Activated CD4-positive, CD25-positive, alpha-beta regulatory T cell treated with anti-CD3 and anti-CD28 coated beads, Interleukin-2, amount 50 U/mL, for 24 hours (primary cell): ENCODE results near the gene PTPMT1.

Experiments used
- ATAC-seq, 2 donors: fragments of 150-1000 bp; cut with Tn5 transposase; one replicate each; pipeline ENCODE4 v1.10.0; 2021; ENCODE audit warnings: mild to moderate bottlenecking in 1 of 2, moderate library complexity in 1 of 2

Gene PTPMT1

DNA sequence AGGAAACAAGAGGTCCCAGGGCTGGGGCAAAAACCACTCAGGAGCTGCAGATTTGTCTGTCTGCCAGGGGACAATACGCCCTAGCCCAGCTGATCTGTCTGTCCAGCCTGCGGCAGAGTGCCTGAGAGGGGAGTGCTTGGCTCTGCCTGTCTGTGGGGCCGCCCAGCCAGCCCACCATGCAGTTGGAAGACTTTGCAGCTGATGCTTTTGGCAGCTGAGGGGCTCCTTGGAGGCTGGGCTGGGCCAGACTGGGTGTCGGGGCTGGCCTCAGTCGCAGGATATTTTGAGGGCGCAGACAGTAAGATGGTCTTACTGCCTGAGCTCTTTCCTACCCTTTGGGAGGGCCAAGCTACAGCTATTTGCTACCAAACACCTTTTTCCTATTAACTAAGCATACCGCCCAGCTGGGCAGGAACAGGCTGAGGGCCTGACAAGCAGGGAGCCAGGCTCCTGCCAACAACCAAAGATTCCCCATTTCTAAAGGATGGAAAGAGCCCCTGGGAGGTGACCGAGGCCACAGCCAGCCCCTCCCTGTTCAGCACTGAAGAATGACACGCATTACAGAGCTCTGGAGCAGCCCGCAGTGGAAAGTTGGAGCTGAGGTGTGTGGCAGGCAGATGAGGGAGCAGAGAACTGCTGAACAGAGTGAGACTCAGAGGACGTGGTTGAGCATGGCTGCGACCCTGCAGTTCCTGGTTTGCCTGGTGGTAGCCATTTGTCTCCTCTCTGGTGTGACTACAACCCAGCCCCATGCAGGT, 20.9 kb downstream of the PTPMT1 start, which contains the start of gene FAM180B:
Gene FAM180B (plus strand): TSS at position 581 of the 758 bp plus-strand sequence. CDS start 91 bp downstream, at position 672.
- ATAC-seq: no peak

DNA sequence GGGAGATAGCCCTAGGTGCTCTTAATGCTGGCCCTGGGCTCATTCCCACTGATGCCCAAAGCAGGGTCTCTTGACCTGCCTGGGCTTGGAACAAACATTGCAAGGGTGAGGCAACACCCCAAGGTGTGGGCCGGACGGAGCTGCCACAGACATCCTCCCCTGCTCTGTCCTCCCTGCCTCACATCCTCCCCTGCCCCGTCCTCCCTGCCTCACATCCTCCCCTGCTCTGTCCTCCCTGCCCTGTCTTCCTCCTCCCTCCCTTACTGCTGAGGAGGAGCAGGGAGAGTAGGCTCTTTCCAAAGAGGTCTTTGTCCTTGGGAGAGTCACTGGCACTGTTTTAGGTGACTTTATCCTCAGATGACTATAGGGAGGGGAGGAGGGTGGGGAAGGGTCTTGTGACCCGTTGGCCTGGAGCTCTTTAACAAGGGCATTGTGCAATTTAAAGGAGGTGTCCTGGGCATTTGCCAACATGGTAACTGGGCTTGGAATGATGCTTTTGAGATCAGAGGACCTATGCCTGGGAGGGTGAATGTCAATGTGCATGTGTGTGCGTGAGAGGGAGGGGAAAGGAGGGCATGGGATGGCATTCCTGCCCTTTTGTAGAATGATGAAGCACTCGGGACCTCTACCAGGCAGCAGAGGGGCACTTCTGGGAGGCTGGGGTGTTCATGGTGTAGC, 21.8 kb downstream of the PTPMT1 start:
- ATAC-seq: no peak

DNA sequence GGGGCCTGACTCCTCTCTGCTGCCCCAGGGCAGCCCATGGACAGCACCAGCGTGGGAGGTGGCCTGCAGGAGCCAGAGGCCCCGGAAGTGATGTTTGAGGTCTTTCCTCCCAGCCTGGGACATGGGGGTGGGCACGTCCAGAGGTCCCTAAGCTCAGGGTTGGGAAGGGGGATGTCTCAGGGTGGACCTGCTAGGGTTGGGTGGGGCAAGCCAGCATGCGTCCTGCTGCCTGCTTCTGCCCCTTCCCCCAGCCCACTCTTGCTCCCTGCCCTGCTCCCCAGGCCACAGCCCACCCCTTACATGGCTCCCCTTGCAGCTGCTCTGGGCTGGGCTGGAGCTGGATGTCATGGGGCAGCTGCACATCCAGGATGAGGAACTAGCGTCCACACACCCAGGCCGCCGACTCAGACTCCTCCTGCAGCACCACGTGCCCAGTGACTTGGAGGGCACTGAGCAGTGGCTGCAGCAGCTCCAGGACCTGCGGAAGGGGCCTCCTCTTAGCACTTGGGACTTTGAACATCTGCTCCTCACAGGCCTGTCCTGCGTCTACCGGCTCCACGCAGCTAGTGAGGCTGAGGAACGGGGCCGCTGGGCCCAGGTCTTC, 22.4 kb downstream of the PTPMT1 start:
- ATAC-seq: no peak

DNA sequence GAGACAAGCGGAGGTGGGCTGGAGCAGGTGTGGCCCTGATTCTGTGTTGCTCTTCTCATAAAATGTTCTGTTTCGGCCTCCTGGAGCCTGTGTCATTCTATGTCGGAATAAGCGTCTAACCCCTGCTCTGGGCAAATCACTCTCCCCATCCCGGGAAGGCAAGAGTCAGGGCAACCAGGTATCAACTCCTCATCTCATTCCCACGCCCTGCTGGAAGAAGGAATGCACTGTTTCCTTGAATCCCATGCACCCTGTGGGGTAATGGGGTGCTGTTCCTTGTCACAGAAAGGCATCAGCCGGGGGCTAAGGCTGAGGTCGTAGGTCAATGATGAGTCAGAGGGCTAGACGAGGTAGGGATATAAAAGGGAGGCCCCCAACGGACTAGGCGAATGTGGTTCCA, 23.7 kb downstream of the PTPMT1 start:
- no peak for ATAC-seq

DNA sequence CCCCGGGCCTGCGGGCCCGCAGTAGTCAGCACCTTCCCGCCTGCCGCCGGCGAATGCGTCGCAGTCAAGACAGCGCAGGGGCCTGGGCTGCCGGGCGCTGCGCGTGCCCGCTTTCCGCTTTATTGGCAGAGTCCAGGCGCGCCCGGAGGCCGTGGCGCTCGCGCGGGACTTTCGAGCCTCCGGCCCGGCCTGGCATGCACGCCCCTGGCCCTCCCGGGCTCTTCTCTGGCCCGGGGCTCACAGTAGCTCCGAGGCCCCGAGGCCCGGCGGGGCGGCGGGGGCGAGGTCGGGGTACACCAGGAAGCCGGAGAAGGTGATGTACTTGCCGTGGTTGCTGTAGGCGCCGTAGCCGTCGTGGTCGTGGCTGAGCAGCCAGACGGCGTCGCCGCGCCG, 24.2 kb downstream of the PTPMT1 start:
- ATAC-seq: no peak

DNA sequence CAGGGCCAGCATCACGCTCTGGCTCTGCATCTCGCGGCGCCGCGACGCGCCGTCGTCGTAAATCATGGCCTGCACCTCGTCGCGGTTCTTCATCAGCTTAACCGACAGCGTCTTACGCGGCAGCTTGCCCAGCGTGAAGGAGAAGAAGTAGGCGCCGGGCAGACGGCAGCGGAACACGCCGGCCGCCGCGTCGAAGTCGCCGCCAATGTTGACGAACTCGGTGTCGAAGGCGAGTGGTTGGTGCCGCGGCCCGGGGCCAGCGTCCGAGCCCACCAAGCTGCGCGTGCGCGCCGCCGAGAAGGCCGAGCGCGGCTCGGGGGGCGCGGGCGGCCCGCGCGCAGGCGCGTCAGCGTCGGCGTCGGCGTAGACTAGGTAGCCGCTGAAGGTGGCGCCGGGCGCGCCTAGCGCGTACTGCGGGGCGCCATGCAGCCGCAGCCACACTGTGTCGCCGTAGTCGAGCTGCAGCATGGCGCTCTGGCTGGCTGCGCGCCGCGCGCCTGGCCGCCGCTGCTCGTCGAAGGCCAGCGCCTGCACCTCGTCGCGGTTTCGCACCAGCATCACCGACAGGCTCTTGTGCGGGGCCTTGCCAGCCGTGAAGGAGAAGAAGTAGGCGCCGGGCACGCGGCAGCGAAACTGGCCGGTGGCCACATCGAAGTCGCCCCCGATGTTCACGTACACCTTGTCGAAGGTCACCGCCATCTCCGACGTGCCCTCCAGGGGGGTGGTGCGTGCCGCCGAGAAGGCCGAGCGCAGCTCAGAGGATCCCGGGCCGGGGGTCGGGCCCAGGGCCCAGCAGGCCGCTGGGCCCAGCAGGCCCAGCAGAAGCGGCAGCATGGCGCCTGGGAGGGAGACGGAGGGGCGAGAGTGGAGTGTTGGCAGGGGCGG, 24.8 kb downstream of the PTPMT1 start:
- no peak for ATAC-seq

DNA sequence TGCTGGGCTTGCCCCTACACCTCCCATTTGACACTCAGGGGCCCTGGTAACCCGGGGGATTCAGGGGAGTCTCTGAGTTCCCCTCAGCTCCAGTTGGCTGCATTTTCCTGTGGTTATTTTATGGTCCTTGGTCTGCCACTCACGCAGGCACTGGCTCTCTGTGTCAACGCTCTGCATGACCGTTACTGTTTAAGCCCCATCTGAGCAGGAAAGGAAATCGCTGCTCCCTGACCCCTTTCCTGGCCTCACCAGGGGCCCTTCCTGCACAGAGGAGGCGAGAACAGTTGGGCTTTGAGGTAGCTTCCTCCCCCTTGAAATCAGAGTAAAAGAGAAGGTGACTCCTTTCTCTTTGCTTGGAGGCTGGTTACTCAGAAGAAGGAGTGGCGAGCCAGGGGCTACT, 26.4 kb downstream of the PTPMT1 start:
- no peak for ATAC-seq

DNA sequence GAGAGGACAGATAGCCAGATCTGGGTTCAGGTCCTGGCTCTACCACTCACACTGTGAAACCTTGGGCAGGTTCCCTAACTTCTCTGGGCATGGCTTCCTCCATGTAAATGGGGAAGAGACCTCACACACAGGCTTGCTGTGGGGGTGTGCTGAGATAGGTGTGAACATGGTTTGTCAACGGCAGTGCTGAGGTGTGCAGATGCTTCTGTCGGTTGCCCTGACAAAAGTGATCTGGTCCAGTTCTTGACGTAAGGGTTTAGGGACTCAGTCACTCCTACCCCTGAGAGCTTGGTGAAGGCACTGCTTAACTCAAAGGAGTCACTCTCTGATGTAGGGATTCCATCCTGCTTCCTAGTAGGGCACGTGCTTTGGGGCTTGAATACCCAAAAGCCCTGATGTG, 26.9 kb downstream of the PTPMT1 start:
- ATAC-seq: no peak

DNA sequence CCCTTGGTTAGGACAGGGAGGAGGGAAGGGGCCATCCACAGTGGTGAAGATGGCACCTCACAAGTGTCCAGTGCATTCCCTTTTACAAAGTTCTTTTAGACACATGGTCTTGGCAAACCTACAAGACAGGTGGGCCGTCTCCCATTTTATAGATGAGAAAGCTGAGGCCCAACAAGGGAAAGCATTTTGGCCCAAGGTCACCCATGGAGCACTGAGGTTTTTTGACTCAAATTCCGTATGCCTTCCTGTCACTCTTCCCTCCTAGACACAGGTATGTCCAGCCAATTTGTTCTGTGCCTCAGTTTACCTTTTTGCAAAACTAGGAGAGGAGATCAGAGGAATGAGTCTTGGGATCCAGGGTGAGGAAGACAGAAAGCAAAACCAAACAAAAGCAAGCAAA, 27.6 kb downstream of the PTPMT1 start:
- ATAC-seq: no peak

DNA sequence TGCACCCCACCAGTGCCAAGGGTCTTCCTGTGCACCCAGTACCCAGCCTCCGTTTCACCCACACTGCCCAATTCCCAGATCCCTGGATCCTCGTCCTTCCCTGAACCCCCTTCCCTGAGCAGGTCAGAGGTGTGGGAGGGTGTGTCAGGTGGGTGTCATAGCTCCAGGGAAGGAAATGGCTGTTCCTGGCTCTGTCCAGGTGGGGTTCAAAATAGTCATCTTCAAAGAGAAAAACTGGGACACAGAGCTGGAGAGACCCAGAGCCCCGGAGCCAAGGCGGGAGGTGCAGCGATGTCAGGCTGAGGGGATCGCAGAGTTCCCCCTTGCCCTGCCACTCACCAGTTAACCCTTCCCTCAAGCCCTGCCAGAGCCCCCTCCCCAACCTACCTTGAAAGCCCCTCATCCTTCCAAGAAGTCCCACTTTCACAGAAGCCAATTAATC, 28.1 kb downstream of the PTPMT1 start:
- no peak for ATAC-seq

DNA sequence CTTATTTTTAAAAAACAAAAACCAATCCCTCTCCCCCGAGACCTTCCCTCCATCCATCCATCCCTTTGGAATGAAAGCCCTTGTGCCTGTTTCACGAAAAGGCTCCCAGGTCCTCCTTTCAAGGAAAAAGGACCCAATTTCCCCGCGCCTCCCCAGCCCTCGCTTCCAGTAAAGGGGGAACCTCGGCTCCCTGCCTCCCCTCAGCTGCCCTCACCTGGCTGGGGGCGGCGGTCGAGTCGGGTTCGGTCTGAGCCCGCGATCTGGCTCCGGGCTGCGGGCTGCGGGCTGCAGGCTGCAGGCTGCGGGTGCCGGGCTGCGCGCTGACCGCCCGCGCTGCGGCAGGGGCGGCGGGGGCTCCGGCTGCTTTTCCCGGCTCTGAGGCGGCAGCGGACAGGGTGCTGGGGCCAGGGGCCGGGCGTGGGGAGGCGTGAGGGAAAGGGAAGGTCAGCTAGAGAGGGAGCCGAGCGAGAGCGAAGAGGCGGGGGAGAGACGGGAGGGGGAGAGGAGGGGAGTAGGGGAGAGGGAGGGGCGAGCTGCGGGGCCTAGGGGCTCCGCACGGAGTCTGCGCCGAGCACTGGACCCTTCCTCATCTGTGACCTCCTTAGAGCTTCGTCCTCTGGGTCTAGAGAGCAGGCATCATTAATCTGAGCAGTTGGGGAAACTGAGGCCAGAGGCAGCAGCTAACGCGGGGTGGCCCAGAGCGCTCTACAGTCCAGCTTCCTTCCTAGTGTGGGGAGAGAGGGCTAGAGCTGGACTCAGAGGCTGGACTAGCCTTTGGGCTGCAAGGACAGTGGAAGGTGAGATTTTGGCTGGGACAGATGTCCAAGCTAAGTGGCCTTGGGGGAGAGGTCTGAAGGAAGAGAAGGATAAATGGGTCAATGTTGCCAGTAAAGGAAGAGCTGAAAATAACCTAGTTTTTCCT, 28.8 kb downstream of the PTPMT1 start, which contains the start of gene C1QTNF4:
Gene C1QTNF4 (minus strand): TSS at position 478 of the 922 bp plus-strand sequence. CDS start 3,601 bp downstream, outside the sequence.
- ATAC-seq: no peak

DNA sequence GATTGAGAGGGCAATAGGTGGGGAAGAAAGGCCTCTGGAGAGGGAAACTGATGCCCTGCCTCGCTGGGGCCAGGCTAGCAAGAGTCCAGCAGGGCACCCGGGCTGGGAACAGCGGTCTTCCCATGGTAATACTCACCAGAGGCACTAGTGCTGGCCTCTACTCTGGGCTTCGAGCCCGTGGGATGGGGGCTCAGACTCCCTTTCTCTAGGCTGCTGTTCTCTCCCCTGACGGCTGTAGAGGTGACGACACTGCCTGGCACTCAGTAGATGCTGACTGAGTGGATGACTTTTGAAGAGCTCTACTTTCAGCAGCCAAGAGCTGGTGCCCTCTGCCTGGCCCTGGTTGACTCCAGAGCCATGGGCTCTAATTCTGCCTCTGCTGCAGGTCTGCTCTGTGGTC, 29.6 kb downstream of the PTPMT1 start:
- no peak for ATAC-seq

DNA sequence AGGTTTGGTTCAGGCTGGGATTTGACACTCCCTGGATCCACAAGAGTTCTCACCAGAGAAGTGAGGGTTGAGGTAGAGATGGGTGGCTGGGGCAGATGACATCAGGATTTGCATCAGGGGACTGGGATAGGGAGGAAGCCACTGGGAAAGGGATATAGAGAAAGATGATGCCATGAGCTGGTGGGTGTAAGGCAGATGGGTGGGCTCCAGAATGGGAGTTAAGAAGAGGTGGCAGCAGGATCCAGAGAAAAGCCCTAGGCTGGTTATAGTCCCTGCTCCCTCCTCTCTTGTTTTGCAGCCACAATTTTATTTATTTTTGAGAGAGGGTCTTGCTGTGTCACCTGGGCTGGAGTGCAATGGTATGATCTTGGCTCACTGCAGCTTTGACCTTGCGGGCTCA, 30.6 kb downstream of the PTPMT1 start:
- ATAC-seq: no peak

DNA sequence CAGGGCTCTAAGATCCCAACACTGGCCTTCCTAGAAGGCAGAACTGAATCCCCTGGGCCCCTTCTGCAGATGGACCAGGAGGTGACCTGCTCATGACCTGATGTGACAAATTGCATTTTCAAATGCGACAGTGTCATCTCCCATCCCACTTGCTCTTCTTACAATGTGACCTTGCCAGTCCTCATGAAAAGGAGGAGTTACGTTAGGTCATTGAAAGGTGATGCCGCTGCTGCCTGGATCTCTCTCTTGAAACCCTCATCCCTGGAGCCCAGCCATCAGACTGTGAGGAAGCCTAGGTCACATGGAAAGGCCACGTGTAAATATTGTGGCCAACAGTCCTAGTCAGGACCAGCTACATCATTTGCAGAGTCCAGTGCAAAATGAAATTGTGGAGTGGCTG, 34.5 kb downstream of the PTPMT1 start:
- ATAC-seq: no peak

DNA sequence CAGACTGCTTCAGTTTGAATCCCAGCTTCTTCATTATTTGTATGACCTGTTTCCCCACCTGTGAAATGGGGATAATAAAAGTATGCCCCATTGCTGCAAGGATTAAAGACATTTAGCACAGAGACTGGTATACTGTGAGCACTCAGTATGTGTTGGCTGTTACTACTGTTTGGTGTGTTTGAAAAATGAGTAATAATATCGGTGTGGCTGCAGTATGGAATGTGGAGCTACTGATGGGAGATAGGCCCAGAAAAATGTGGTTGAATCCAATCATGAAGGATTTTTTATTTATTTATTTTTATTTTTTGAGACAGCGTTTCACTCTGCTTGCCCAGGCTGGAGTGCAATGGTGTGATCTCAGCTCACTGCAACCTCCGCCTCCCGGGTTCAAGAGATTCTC, 37.9 kb downstream of the PTPMT1 start:
- no peak for ATAC-seq

DNA sequence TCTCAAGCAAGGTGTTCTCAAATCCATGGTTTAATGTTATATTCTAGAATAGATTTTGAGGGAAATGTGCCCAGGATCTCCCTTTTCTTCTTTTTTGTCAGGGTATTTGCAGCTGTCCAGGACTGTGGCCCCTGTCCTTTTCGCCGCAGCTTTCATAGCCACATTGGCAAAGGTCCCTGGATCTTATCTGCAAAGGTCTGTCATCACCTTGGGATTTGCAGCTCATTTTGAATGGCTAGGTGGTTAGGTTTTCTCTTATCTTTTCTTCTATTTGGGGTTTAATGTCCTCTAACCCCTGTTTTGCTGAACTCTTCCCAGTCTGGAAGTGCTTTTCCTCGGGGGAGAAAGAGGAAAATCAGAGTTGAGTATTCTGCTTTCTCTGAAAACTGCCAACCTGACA, 40.5 kb downstream of the PTPMT1 start:
- ATAC-seq: no peak

DNA sequence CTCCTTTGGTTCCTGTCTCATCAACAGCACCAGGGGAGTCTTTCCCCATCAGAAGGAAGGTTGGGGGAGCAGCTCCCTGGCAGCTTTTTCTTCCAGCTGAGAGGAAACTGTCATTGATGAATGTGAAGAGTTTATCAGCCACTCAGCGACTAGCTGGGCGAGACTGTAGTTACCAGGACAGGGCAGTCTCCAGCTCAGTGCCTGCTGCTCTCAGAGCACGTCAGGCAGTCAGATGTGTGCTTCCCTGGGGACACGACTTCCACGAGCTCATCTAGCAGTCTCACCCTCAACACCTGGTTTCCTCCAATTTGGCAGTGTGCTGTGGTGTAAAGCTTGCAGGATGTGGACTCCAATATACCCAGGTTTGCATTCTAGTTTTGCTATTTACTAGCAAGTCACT, 41.3 kb downstream of the PTPMT1 start:
- no peak for ATAC-seq

DNA sequence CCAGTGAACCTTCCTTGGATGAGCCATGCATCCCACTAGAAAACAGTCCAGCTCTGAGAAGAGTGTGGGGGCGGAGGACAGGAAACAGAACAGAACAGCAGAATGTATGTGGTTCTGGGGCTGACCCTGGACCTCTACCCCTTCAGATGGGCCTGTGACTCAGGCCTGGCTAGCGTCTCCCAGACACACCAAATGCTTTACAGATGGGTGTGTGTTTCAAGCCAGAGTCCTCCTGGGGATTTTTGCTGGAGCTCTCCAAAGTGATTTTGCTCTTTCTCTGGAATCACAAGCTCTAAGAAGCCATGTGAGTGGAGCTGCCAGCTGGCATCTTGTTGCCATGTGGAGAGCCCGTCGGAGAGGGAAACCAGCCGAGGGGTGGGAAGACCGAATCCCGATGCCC, 42.0 kb downstream of the PTPMT1 start:
- ATAC-seq: no peak

DNA sequence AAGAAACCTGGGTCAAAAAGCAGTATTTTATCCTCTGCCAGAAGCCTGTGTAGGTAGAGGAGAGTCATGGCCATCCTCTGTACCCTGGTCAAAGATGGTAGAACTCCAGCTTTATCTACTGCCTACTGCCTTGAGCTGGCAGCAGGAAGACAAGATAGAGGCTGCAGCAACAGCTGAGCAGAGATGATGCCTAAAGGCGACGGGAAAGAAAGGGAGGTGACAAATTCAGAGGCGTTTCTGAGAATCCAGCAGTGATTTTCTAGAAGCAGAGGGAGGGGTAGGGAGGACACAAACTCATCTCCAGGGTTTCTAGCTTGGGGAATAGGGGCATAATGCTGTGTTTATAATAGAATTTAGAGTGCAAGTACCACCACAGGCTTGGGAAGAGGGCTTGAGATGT, 44.3 kb downstream of the PTPMT1 start:
- ATAC-seq: no peak

DNA sequence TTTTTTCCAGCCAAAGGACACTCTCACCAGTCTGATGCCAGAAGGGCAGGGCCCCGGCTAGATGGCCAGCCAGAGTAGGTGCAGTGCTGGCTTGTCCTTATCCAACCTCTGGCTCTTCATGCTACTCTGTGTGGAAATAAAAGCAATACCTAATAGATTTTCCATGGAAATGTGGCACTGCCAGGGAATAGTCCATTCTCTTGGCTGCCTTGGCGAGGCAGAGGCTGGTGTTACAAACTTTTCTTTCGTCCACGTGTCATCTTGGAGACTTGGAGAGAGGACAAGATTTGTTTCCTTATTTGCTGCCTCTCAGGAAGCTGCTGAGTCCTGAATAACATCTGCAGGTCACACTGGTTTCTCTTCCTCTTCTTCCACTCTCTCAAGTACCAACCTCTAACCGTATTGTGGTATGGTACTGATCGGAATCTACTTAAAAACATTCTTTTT, 46.0 kb downstream of the PTPMT1 start:
- no peak for ATAC-seq

DNA sequence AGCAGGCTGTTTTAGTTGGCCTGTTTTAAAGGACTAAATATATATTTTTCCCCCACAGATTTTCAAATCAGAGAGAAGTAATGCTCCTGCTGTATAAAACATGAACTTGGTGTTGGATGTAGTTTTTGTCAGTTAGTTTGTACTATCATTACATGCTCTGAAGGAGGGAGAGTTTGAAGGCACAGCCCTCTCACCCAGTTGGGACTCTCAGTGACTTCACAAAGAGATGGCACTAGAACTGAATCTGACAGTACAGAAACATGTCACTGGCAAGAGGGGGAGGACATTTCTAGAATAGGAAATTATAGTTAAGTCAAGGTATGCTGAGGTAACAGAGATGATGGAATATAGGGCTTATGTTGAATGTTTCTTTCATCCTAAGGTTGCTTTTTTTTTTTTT, 49.9 kb downstream of the PTPMT1 start:
- ATAC-seq: no peak
